Glomerular endothelial cell (primary cell): Measurements from ENCODE around the gene PTX3. TPM values are rescaled to one million over a fixed set of nuclear protein-coding genes. Genes with fewer than 3 reads are reported as not detected.

Source experiments
- DNase-seq: peaks from one replicate; pipeline ENCODE4 v3.0.0-alpha.2; 2011; ENCODE audit warnings: low read depth, low spot score; ENCODE audit errors: extremely low read depth
- total RNA-seq: library from RNA; depleted of rRNA; stranded (reverse); fragments of >200 nt; gene quantifications from 2 replicates; pipeline ENCODE4 v1.2.3, GENCODE V29; 2015

Gene PTX3
- total RNA-seq, 1 donor from 2014 or later = 317 TPM

DNA sequence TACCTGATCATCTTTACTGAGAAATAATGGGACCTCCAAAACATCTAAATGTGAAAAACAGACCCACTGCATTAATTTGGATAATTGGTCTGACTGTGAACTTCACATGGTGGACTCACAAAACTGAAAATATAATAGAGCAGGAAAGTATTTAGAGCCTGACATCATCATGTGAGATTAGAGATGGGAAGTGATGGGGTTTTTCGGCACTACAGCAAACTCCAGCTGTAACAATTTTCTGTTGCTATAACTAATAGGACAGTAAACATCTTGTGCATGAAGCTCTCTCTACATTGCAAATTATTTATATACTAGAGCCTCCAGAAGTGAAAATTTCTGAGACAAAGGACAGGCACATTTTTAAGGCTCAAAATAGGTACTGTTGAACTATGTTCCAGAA lies 34.4 kb downstream of the PTX3 start:
- no peak for DNase-seq

DNA sequence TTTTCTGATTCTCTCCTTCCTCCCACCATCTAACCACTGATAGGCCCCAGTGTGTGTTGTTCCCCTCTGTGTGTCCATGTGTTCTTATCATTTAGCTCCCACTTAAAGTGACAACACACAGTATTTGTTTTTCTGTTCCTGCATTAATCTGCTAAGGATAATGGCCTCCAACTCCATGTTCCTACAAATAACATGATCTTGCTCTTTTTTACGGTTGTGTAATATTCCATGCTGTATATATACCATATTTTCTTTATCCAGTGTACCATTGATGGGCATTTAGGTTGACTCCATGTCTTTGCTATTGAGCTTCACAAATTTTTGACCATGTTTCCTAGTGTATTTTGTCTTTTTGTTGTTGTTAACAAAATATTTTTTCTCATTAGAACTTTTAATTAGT lies 36.0 kb downstream of the PTX3 start:
- no peak for DNase-seq

DNA sequence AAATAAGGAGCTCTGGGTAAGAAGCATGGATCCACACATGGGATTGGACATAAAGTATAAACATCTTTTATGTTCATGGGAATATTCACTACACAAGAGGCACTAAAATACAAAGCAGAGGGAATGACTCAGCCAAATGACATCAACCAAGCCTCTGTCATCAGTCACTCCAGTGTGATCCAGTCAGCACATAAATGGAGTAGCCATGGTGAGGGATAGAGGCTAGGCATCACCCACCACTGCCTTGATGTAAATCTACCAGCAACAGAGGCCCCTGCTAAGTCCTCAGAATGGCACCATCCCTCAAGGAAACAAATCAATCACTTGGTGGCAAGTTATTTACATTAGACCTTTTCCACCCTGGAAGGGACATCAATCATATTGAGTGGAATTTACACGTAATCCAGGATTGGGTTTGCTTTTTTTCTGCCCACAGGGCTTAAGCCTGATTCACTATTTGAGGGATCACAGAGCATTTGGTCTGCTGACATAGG lies 39.3 kb downstream of the PTX3 start:
- DNase-seq = no peak

DNA sequence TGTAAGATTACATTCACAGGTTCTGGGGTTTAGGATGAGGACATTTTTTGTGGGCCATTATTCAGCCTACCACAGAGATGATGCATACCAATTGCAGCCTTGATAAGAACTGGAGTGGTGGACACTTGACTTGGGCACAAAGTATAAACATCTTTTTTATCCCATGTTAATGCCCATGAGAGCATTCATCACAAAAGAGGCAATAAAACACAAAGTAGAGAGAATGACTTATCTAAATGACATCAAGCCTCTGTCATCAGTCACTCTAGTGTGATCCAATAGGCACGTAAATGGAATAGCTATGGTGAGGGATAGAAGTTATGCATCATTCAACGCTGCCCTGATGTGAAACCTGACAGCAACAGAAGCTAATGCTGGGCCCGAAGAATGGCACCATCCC lies 40.8 kb downstream of the PTX3 start:
- no peak for DNase-seq

DNA sequence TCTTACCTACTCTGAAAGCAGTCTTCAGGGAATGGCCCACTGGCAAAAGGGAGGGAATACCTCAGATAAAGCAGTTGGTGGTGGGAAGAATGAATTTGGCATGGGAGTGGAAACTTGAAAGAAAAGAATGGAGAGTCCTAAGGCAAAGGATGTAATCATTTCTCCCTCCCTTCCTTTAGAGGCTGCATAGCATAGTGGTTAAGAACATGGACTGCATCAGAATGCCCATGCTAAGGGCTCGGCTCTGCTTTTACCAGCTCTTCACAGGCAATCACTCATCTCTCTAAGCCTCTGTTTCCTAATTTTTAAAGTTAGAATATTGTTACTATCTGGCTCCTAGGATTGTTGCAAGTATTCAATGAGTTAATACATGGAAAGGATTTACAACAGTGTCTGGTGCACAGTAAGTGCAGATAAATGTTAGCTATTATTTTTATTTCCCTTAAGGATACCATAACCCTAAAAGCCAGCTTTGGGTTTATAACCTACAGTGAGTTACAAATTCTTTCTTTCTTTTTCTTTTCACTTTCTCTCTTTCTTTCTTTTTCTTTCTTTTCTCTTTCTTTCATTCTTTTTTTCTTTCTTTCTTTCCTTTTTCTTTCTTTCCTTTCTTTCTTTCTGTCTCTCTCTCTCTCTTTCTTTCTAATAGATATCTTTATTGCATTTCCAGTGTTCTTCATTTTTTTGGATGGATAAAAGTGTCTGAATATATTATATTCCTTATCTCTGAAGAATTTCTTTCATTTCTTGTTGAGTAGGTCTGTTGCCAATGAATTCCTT lies 43.0 kb downstream of the PTX3 start:
- no peak for DNase-seq

DNA sequence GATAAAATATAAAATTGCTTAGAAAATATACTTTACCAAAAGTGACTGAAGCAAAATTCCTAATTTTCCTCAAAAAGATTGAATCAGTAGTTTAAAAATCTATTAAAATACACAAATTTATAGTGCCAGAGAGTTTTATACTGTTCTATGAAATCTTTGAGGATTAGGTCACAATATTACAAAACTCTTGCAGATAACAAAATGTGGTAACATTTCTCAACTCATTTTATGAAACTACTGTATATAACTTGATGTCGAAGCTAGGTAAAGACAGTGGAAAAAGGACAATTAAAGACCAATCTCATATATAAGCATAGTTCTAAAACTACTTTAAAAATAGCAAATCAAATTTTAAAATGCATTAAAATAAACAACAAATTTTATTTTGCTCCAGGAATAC lies 50.7 kb downstream of the PTX3 start:
- DNase-seq = no peak

DNA sequence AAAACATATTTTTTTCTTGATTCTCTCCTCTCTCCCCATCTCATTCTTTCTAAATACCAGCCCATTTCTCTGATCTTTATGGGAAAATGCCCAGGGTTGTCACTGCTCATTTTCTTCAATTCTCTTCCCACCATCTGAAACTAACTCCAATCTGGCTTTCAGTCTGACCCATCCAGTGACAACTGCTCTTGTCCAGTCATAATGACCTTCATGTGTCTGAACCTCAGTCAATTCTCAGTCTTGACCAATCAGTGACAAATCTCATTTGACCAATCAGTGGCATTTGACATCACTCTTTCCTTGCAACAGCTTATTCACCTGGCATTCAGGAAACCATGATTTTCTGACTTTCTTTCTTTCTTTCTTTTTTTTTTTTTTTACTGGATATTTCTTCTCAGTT lies 51.5 kb downstream of the PTX3 start:
- DNase-seq = no peak

DNA sequence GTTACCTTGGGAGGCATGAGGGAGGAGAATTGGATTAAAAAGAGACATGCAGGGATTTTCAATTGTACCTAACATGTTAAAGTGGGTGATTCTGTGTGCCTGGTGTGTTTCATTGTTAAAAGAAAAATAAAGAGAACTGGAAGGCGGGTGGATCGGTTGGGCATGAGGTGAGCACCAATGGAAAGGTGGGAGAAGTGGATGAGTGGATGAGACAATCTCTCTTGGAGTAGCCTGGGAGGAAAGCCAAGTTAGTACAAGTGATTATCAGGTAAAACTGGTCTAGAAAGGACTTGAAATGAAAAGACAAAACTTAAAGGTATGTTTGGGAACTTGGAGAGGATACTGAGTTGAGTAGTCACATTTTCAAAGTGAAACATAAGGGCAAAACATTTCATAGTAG lies 54.5 kb downstream of the PTX3 start:
- no peak for DNase-seq

Other genes with a start within 250 kb of the PTX3 start
- 68.7 and 80.8 TPM in 2 replicates for gene VEPH1, start 66.6 kb downstream of the PTX3 start, total RNA-seq